Suppressor macrophage treated with lipopolysaccharide for 4 hours (primary cell): ENCODE data around the gene KCTD21.
"Not testable (repeated sequence)": the region's sequence is repeated elsewhere in the genome, so short reads cannot be mapped to it uniquely, and the experiment has no call there.

Experiments
- DNase-seq: peaks from one replicate; pipeline ENCODE4 v3.0.0-alpha.2; 2020

Gene KCTD21

GRCh38 chr11:78188286-78189173, at the start of gene KCTD21, which contains the start of gene USP35:
Gene KCTD21, minus strand, starts transcription at chr11:78188626. Its CDS starts 14,072 bp downstream, at chr11:78174554.
Gene USP35, plus strand, starts transcription at chr11:78188919. Its CDS starts 7,327 bp downstream, at chr11:78196246.
- DNase-seq = peak; percentile 98

- DNase-seq = no peak
Measured at GRCh38 chr11:78237293-78238046, 49.0 kb upstream of the KCTD21 start.

- no peak for DNase-seq
Measured at GRCh38 chr11:78234006-78234405, 45.6 kb upstream of the KCTD21 start.

- DNase-seq = not testable (repeated sequence)
Measured at GRCh38 chr11:78233046-78233445, 44.6 kb upstream of the KCTD21 start.

GRCh38 chr11:78231962-78232501, 43.6 kb upstream of the KCTD21 start:
- peak; percentile 20 for DNase-seq

- DNase-seq = no peak
Measured at GRCh38 chr11:78230161-78230877, 41.9 kb upstream of the KCTD21 start.

- no peak for DNase-seq
Measured at GRCh38 chr11:78229106-78229505, 40.7 kb upstream of the KCTD21 start.

GRCh38 chr11:78228467-78228866, 40.0 kb upstream of the KCTD21 start:
- peak; percentile 55 for DNase-seq

- no peak for DNase-seq
Measured at GRCh38 chr11:78227921-78228320, 39.5 kb upstream of the KCTD21 start.

- DNase-seq = peak; percentile 20
Measured at GRCh38 chr11:78226684-78227680, 38.6 kb upstream of the KCTD21 start.

- no peak for DNase-seq
Measured at GRCh38 chr11:78224906-78225420, 36.5 kb upstream of the KCTD21 start.

- DNase-seq = no peak
Measured at GRCh38 chr11:78224506-78224905, 36.1 kb upstream of the KCTD21 start.

- DNase-seq = no peak
Measured at GRCh38 chr11:78223320-78223954, 35.0 kb upstream of the KCTD21 start.

- DNase-seq = not testable (repeated sequence)
Measured at GRCh38 chr11:78222726-78223125, 34.3 kb upstream of the KCTD21 start.

GRCh38 chr11:78221396-78222315, 33.2 kb upstream of the KCTD21 start:
- no peak for DNase-seq

GRCh38 chr11:78220218-78221157, 32.1 kb upstream of the KCTD21 start:
- DNase-seq = no peak

- DNase-seq = no peak
Measured at GRCh38 chr11:78219493-78220217, 31.2 kb upstream of the KCTD21 start.
